H1 (cell line): ENCODE measurements around the gene SH3BP2. TPM values are rescaled to one million over a fixed set of nuclear protein-coding genes. Genes with fewer than 3 reads are reported as not detected.

ENCODE experiments used
- CTCF ChIA-PET: fragments of 300-600 bp; sonication (Branson Sonifier 250); formaldehyde crosslinking; loops from one replicate; lab custom pipeline; 2021; ENCODE audit not compliant: partially characterized antibody; lab: Charles Lee
- POLR2A ChIA-PET: fragments of 300-600 bp; sonication (Branson Sonifier 250); formaldehyde crosslinking; loops from one replicate; lab custom pipeline; 2021; ENCODE audit warnings: inconsistent platforms; ENCODE audit not compliant: partially characterized antibody; lab: Charles Lee
- DNase-seq, 2 experiments: peaks; one replicate each; pipeline versions ENCODE4 v3.0.0 to v3.0.0-alpha.2; 2010 to 2022; ENCODE audit warnings: low spot score in 2 of 2, low read depth in 1 of 2, mixed read lengths in 1 of 2
- FAIRE-seq: peaks from 2 replicates; lab custom pipeline; 2011; peaks lifted over from hg19 to GRCh38; lab: Jason Lieb, UNC
- H2AFZ ChIP-seq: 2 replicates; pipeline ENCODE4 v1.8.1; 2012; ENCODE audit warnings: low read length, inconsistent platforms
- H2AK5ac ChIP-seq: 2 replicates; pipeline ENCODE4 v1.6.1; 2013; ENCODE audit warnings: low read depth, low read length
- H2BK120ac ChIP-seq: replicated peaks from 2 replicates; pipeline ENCODE3; 2013; ENCODE audit warnings: low read depth, low read length, inconsistent platforms
- H2BK12ac ChIP-seq: 2 replicates; pipeline ENCODE4 v1.6.1; 2013; ENCODE audit warnings: low read depth, low read length
- H2BK15ac ChIP-seq: 2 replicates; pipeline ENCODE4 v1.6.1; 2013; ENCODE audit warnings: low read length
- H2BK20ac ChIP-seq: 2 replicates; pipeline ENCODE4 v1.6.1; 2013; ENCODE audit warnings: low read length
- H2BK5ac ChIP-seq: 2 replicates; pipeline ENCODE4 v1.6.1; 2013; ENCODE audit warnings: low read depth, low read length
- H3K14ac ChIP-seq: 2 replicates; pipeline ENCODE4 v1.6.1; 2013; ENCODE audit warnings: inconsistent platforms; ENCODE audit not compliant: insufficient read length
- H3K18ac ChIP-seq: 2 replicates; pipeline ENCODE4 v1.6.1; 2013; ENCODE audit warnings: low read length; ENCODE audit errors: extremely low read depth
- H3K23ac ChIP-seq: 2 replicates; pipeline ENCODE4 v1.6.1; 2013; ENCODE audit warnings: inconsistent platforms; ENCODE audit not compliant: insufficient read length
- H3K23me2 ChIP-seq: 2 replicates; pipeline ENCODE4 v1.6.1; 2013; ENCODE audit warnings: low read depth, low read length
- H3K27ac ChIP-seq: 2 replicates; pipeline ENCODE4 v1.6.1; 2011; ENCODE audit warnings: low read depth, low read length, inconsistent platforms
- H3K27me3 ChIP-seq, 4 experiments: replicated peaks in 1 of 4; 1 replicate in 1 of 4; 2 replicates in 3 of 4; pipeline versions ENCODE4 v1.6.1 to v1.8.1; 2011 to 2013; ENCODE audit warnings: low read length in 3 of 4, mild to moderate bottlenecking in 3 of 4, inconsistent platforms in 2 of 4, mixed read lengths in 2 of 4, moderate library complexity in 1 of 4; ENCODE audit not compliant: control insufficient read depth in 3 of 4, insufficient read depth in 3 of 4; ENCODE audit errors: extremely low read depth in 1 of 4
- H3K36me3 ChIP-seq, 4 experiments: 2 replicates each; pipeline versions ENCODE4 v1.6.1 to v1.8.1; 2011 to 2013; ENCODE audit warnings: mild to moderate bottlenecking in 4 of 4, low read length in 3 of 4, moderate library complexity in 2 of 4, control low read depth in 1 of 4, inconsistent platforms in 1 of 4; ENCODE audit not compliant: insufficient read depth in 4 of 4, control insufficient read depth in 2 of 4
- H3K4ac ChIP-seq: replicated peaks from 2 replicates; pipeline ENCODE3; 2013; ENCODE audit warnings: low read length, low read depth, mixed read lengths, inconsistent platforms; ENCODE audit not compliant: insufficient read length
- H3K4me1 ChIP-seq, 4 experiments: replicated peaks in 1 of 4; 1 replicate in 1 of 4; 2 replicates in 3 of 4; pipeline versions ENCODE4 v1.6.1 to v1.8.1; 2011 to 2013; ENCODE audit warnings: low read length in 3 of 4, inconsistent platforms in 2 of 4, mixed read lengths in 1 of 4; ENCODE audit not compliant: insufficient read depth in 4 of 4, control insufficient read depth in 3 of 4
- H3K4me2 ChIP-seq, 2 experiments: 2 replicates each; pipeline versions ENCODE4 v1.6.1 to v1.8.1; 2011 to 2013; ENCODE audit warnings: low read depth in 2 of 2, low read length in 2 of 2, control low read depth in 1 of 2, inconsistent platforms in 1 of 2, mild to moderate bottlenecking in 1 of 2; ENCODE audit not compliant: insufficient read depth in 1 of 2
- H3K4me3 ChIP-seq, 4 experiments: fragments of 200-600, 300-600 bp in 1 of 4; sonication (generic), shearing (Covaris generic), sonication (Bioruptor Twin) in 1 of 4; 2 replicates each; pipeline versions ENCODE4 v1.5.1 to v1.8.1; 2011 to 2016; ENCODE audit warnings: low read length in 4 of 4, low read depth in 3 of 4, control low read depth in 2 of 4, inconsistent platforms in 2 of 4, mild to moderate bottlenecking in 2 of 4, mixed read lengths in 1 of 4, moderate library complexity in 1 of 4; ENCODE audit not compliant: insufficient read depth in 2 of 4; ENCODE audit errors: extremely low read depth in 1 of 4
- H3K56ac ChIP-seq: replicated peaks from 2 replicates; pipeline ENCODE3; 2013; ENCODE audit warnings: low read depth, mild to moderate bottlenecking, mixed read lengths, low read length, inconsistent platforms; ENCODE audit not compliant: insufficient read length
- H3K79me1 ChIP-seq: 2 replicates; pipeline ENCODE4 v1.6.1; 2013; ENCODE audit warnings: low read depth, low read length, control low read depth
- H3K79me2 ChIP-seq, 2 experiments: 2 replicates each; pipeline versions ENCODE4 v1.6.1 to v1.8.1; 2012 to 2013; ENCODE audit warnings: low read length in 2 of 2, mild to moderate bottlenecking in 2 of 2, inconsistent platforms in 1 of 2; ENCODE audit not compliant: insufficient read depth in 2 of 2, control insufficient read depth in 1 of 2
- H3K9ac ChIP-seq, 4 experiments: replicated peaks in 1 of 4; 1 replicate in 1 of 4; 2 replicates in 3 of 4; pipeline versions ENCODE4 v1.6.1 to v1.8.1; 2011 to 2013; ENCODE audit warnings: low read depth in 3 of 4, low read length in 3 of 4, control low read depth in 2 of 4, mild to moderate bottlenecking in 2 of 4, moderate library complexity in 2 of 4, inconsistent platforms in 1 of 4; ENCODE audit errors: extremely low read depth in 1 of 4
- H3K9me3 ChIP-seq, 2 experiments: 2 replicates each; pipeline versions ENCODE4 v1.6.1 to v1.8.1; 2012 to 2013; ENCODE audit warnings: mild to moderate bottlenecking in 2 of 2, moderate library complexity in 2 of 2, control low read depth in 1 of 2, inconsistent platforms in 1 of 2, low read depth in 1 of 2, low read length in 1 of 2, mixed read lengths in 1 of 2; ENCODE audit not compliant: insufficient read depth in 2 of 2
- H4K20me1 ChIP-seq, 2 experiments: replicated peaks in 1 of 2; 2 replicates each; pipeline versions ENCODE3 to v1.8.1; 2011 to 2013; ENCODE audit warnings: inconsistent platforms in 2 of 2, low read length in 2 of 2, mild to moderate bottlenecking in 1 of 2; ENCODE audit not compliant: insufficient read depth in 2 of 2, control insufficient read depth in 1 of 2
- H4K5ac ChIP-seq: 2 replicates; pipeline ENCODE4 v1.6.1; 2013; ENCODE audit warnings: low read length, low read depth, mixed read lengths, inconsistent platforms; ENCODE audit not compliant: insufficient read length
- H4K8ac ChIP-seq: 2 replicates; pipeline ENCODE4 v1.8.0; 2013; ENCODE audit warnings: mild to moderate bottlenecking, moderate library complexity, low read length, inconsistent platforms; ENCODE audit not compliant: insufficient read depth; ENCODE audit errors: extremely low read depth
- H4K91ac ChIP-seq: replicated peaks from 2 replicates; pipeline ENCODE3; 2013; ENCODE audit warnings: low read length, mixed read lengths, inconsistent platforms; ENCODE audit not compliant: insufficient read length
- CHD1 ChIP-seq: IDR thresholded peaks from 2 replicates; pipeline ENCODE4 v1.6.1; 2012; ENCODE audit warnings: low read depth, low read length, improper control_type of control experiment
- CREB1 ChIP-seq: IDR thresholded peaks from 2 replicates; pipeline ENCODE4 v1.6.1; 2012; ENCODE audit warnings: inconsistent platforms
- KDM4A ChIP-seq: IDR thresholded peaks from one replicate; pipeline ENCODE4 v1.7.1; 2012; ENCODE audit warnings: low read depth, mild to moderate bottlenecking, moderate library complexity, low read length, inconsistent platforms; ENCODE audit not compliant: severe bottlenecking
- MAFK ChIP-seq: IDR thresholded peaks from 2 replicates; pipeline ENCODE4 v1.6.1; 2012; ENCODE audit warnings: low read depth, mild to moderate bottlenecking, improper control_type of control experiment, low read length
- RFX5 ChIP-seq: IDR thresholded peaks from 2 replicates; pipeline ENCODE4 v1.6.1; 2011; ENCODE audit warnings: low read depth, low read length, improper control_type of control experiment, borderline replicate concordance
- WGBS, 2 experiments: shearing (Covaris generic) in 1 of 2; methylation state at CpG; one replicate each; pipeline versions ENCODE4 v1.1.6 to v1.1.7; 2013 to 2015; ENCODE audit warnings: low lambda C conversion rate in 2 of 2, mixed read lengths in 2 of 2, inconsistent platforms in 1 of 2, low coverage in 1 of 2, missing lambda C conversion rate in 1 of 2; ENCODE audit not compliant: insufficient replicate concordance in 2 of 2, insufficient coverage in 1 of 2, insufficient read length in 1 of 2; ENCODE audit errors: extremely low coverage in 1 of 2, missing lambda C conversion rate in 1 of 2; 5-methylcytosine and 5-hydroxymethylcytosine counted together
- polyA plus RNA-seq, 7 experiments: library from polyadenylated mRNA; depleted of rRNA in 3 of 7; stranded (reverse) in 5 of 7; unstranded in 2 of 7; fragments of >200 nt in 5 of 7; fragments of 200-250 nt in 2 of 7; gene quantifications; 1 replicate in 5 of 7; 2 replicates in 1 of 7; 4 replicates in 1 of 7; pipeline versions ENCODE4 v1.2.1 to v1.2.3, GENCODE V29; 2011 to 2013; ENCODE audit warnings: missing spikeins in 2 of 7, mixed read lengths in 2 of 7
- total RNA-seq: library from RNA; stranded (reverse); fragmentation: NEBNext Ultra II Directional; extraction: Animal tissue kit (Norgen Biotek cat#: 25700); gene quantifications from 2 replicates; pipeline ENCODE4 v1.2.1, GENCODE V29; 2021

Gene SH3BP2
- total and polyA plus RNA-seq, 2 of the 8 experiments (the other 6 are each of a cell fraction or from before 2014, with no cell fraction given), result 27.4 to 31.4 TPM

- H3K4me1 ChIP-seq, result peaks cover 0 to 5% (median 1%) of the 10 kb centered on the region in 4 experiments; a peak in 5 of 7 replicates
- no peak overlapping the region for H2BK120ac ChIP-seq
- no peak overlapping the region for H3K23ac ChIP-seq
- no peaks in the 10 kb centered on the region for H3K27me3 ChIP-seq
- H3K14ac ChIP-seq, result no peak overlapping the region
- TF ChIP-seq CREB1, result no peak
- no peak for TF ChIP-seq MAFK
- no peak for TF ChIP-seq CHD1
- TF ChIP-seq RFX5, result no peak
- no peak for TF ChIP-seq KDM4A
- no peak overlapping the region for H4K8ac ChIP-seq
- no peak overlapping the region for H3K9ac ChIP-seq
- no peak overlapping the region for H2AK5ac ChIP-seq
- H3K4ac ChIP-seq, result no peak overlapping the region
- no peak for FAIRE-seq
- ChIA-PET POLR2A (interaction anchor here (0.6 to 1.3 kb wide), 3 partner anchors 9 to 88 kb away, joined by 3 to 5 read pairs (median 3); no protein-coding TSS in a partner anchor), CTCF (interaction anchor here (0.5 kb wide), 1 partner anchor 82 kb away, joined by 3 read pairs; no protein-coding TSS in a partner anchor)
- H2BK12ac ChIP-seq, result no peak overlapping the region
- no peak overlapping the region for H3K4me2 ChIP-seq
- H4K20me1 ChIP-seq, result peaks cover 0 to 7% of the 10 kb centered on the region in 2 experiments
- no peak overlapping the region for H2BK20ac ChIP-seq
- H4K91ac ChIP-seq, result no peak overlapping the region
- no peak overlapping the region for H3K27ac ChIP-seq
- no peaks in the 10 kb centered on the region for H3K79me2 ChIP-seq
- H3K23me2 ChIP-seq, result no peaks in the 10 kb centered on the region
- H4K5ac ChIP-seq, result no peak overlapping the region
- no peak overlapping the region for H3K18ac ChIP-seq
- no peaks in the 10 kb centered on the region for H3K79me1 ChIP-seq
- H2BK5ac ChIP-seq, result no peak overlapping the region
- peaks cover 0 to 32% (median 20%) of the 10 kb centered on the region in 4 experiments for H3K36me3 ChIP-seq
- no peak overlapping the region for H3K4me3 ChIP-seq
- no peak overlapping the region for H2BK15ac ChIP-seq
- no peak for DNase-seq
- H3K9me3 ChIP-seq, result no peaks in the 10 kb centered on the region
- 94% methylated on average over 17 of the region's 20 CpGs; no CpG with 5 or more reads in 1 of the 2 experiments for WGBS, 2 experiments
- no peak overlapping the region for H3K56ac ChIP-seq
- H2AFZ ChIP-seq, result no peak overlapping the region
These were observed 39.6 kb downstream of the SH3BP2 start for GRCh38 chr4:2832309-2832980.
